ENCODE measurements around the gene TMEM140. TPM values are rescaled to one million over a fixed set of nuclear protein-coding genes. Genes with fewer than 3 reads are reported as not detected.

Gene TMEM140
- total and polyA plus RNA-seq, 9 of the 15 experiments (the other 6 are each of a cell fraction or from before 2014, with no cell fraction given): 0.03 to 0.82 (median 0.23) TPM

- TF ChIP-seq ZNF146 (CRISPR knock-in tag; IDR thresholded peaks at IDR 0.05; ENCODE audit: unreplicated experiment) (peak; percentile 4), THAP7 (CRISPR knock-in tag; IDR thresholded peaks at IDR 0.05) (peak; percentile 83; the same call in 1 of the 2 replicates), RBM14 (IDR thresholded peaks at IDR 0.05; ENCODE audit: borderline replicate concordance, insufficient read depth, low read depth, low read length) (0 out of 2 replicates have a peak, but pooled peaks have one; percentile 72), POLR2AphosphoS2 (IDR thresholded peaks at IDR 0.05; ENCODE audit: low read length) (peak; percentile 73; the same call in 1 of the 2 replicates), ZNF3 (CRISPR knock-in tag; IDR thresholded peaks at IDR 0.05) (no peak), ZNF408 (CRISPR knock-in tag; IDR thresholded peaks at IDR 0.05; ENCODE audit: low read depth) (0 out of 2 replicates have a peak, but pooled peaks have one; percentile 27), TSC22D4 (tag; IDR thresholded peaks at IDR 0.05) (no peak), TEAD2 (tag; IDR thresholded peaks at IDR 0.05) (0 out of 2 replicates have a peak, but pooled peaks have one; percentile 17), SNRNP70 (optimal IDR thresholded peaks at IDR 0.05; ENCODE audit: low read depth, low read length) (no peak), CHD2 (IDR thresholded peaks at IDR 0.05; ENCODE audit: low read depth, low read length) (peak; percentile 66), SAFB2 (IDR thresholded peaks at IDR 0.05; ENCODE audit: borderline replicate concordance, low read depth, low read length, severe bottlenecking) (no peak), ARHGAP35 (IDR thresholded peaks at IDR 0.05; ENCODE audit: partially characterized antibody) (no peak), ZNF253 (CRISPR knock-in tag; conservative IDR thresholded peaks at IDR 0.05) (0 out of 2 replicates have a peak, but pooled peaks have one; percentile 1), SMARCE1 (IDR thresholded peaks at IDR 0.05) (peak; percentile 24; the same call in 1 of the 2 replicates), NFRKB (IDR thresholded peaks at IDR 0.05; ENCODE audit: low read depth) (peak; percentile 77; the same call in 1 of the 2 replicates), E2F8 (IDR thresholded peaks at IDR 0.05; ENCODE audit: low read depth, partially characterized antibody) (peak; percentile 97), FOXJ3 (CRISPR knock-in tag; IDR thresholded peaks at IDR 0.05) (no peak), HMGXB4 (CRISPR knock-in tag; IDR thresholded peaks at IDR 0.05) (peak; percentile 78)
- TF ChIP-seq, protein P1, sequence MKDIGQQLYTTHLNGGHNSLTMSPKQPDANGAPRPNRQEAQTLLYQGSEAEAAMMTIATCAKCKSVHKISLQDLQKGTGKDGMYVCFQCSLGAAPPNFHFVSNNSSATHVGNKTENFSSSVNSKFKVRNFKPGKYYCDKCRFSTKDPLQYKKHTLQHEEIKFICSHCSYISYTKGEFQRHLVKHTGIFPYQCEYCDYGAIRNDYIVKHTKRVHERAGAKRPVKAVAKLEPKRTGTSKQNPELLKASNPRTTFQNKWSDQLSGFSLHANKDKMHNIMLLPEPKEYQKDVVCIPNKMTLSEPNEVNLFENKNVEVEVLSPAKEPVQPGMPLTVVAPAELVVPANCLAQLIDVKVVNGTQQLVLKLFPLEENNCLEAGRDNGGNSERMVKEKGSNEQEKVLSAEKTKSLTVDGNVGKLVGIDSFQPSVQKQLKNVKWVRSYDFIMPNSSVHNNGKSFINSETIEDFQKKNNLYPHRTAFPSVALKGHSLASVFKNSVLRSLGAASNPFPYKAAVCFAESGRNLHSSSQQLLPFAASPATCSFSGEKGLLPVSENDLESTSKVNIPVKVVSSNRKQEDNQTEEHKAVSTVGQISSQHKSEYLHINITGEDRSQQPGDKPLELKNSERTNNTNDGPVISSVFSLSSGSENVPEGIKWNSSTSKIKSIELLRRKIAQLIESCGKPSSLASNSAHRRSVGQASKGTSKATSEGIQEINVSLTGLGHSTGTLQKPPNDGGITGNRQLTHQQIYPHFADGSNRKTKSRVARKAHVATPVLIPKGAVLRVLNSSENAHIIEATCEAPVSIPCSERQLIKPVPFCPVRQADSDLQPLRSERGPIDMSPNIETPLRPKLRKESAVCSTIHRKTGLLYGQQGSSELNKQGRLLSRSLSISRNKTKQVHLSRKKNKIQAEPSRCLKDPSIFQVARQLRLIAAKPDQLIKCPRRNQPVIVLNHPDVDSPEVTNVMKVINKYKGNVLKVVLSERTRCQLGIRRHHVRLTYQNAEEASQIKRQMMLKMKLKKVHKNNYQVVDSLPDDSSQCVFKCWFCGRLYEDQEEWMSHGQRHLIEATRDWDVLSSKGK (CRISPR knock-in tag; IDR thresholded peaks at IDR 0.05): no peak
Observed at GRCh38 chr7:135170274-135170997, 22.6 kb downstream of the TMEM140 start, which contains the start of gene CYREN (continued).

Measured in K562 (cell line).